Stimulated activated CD8-positive, alpha-beta memory T cell treated with anti-CD3 and anti-CD28 coated beads, Interleukin-4, amount 100 ng/mL, for 48 hours (primary cell): ENCODE data around the gene PLCH1.

Source experiments
- DNase-seq: peaks from one replicate; pipeline ENCODE4 v3.0.0-alpha.2; 2020

PLCH1 gene

GRCh38 chr3:155603302-155603701 lies 141.6 kb downstream of the PLCH1 start:
- no peak for DNase-seq

GRCh38 chr3:155602307-155602706 lies 142.6 kb downstream of the PLCH1 start:
- DNase-seq, result no peak

GRCh38 chr3:155598671-155599070 lies 146.2 kb downstream of the PLCH1 start:
- DNase-seq, result no peak

GRCh38 chr3:155596615-155597014 lies 148.3 kb downstream of the PLCH1 start:
- DNase-seq, result no peak

- no peak for DNase-seq
These were observed 149.5 kb downstream of the PLCH1 start for GRCh38 chr3:155595371-155595770.

GRCh38 chr3:155594526-155595187 lies 150.2 kb downstream of the PLCH1 start:
- DNase-seq, result no peak

GRCh38 chr3:155587581-155587980 lies 157.3 kb downstream of the PLCH1 start:
- no peak for DNase-seq

GRCh38 chr3:155585384-155585783 lies 159.5 kb downstream of the PLCH1 start:
- DNase-seq, result no peak

GRCh38 chr3:155581579-155581978 lies 163.3 kb downstream of the PLCH1 start:
- DNase-seq, result no peak

- DNase-seq, result no peak
These were observed 172.8 kb downstream of the PLCH1 start for GRCh38 chr3:155572085-155572484.

- DNase-seq, result no peak
These were observed 176.6 kb downstream of the PLCH1 start for GRCh38 chr3:155568295-155568694.

GRCh38 chr3:155560594-155560993 lies 184.3 kb downstream of the PLCH1 start:
- DNase-seq, result no peak

- no peak for DNase-seq
These were observed 184.7 kb downstream of the PLCH1 start for GRCh38 chr3:155560135-155560534.

- no peak for DNase-seq
These were observed 188.3 kb downstream of the PLCH1 start for GRCh38 chr3:155556531-155556930.

- DNase-seq, result no peak
These were observed 189.3 kb downstream of the PLCH1 start for GRCh38 chr3:155555479-155556060.

GRCh38 chr3:155554777-155555451 lies 190.0 kb downstream of the PLCH1 start:
- no peak for DNase-seq

- DNase-seq, result no peak
These were observed 191.1 kb downstream of the PLCH1 start for GRCh38 chr3:155553780-155554179.

GRCh38 chr3:155553326-155553725 lies 191.5 kb downstream of the PLCH1 start:
- DNase-seq, result no peak

GRCh38 chr3:155550391-155550790 lies 194.5 kb downstream of the PLCH1 start:
- no peak for DNase-seq

- DNase-seq, result no peak
These were observed 195.8 kb downstream of the PLCH1 start for GRCh38 chr3:155549087-155549486.

- DNase-seq, result no peak
These were observed 196.7 kb downstream of the PLCH1 start for GRCh38 chr3:155548195-155548594.

GRCh38 chr3:155535098-155535497 lies 209.8 kb downstream of the PLCH1 start:
- no peak for DNase-seq

- DNase-seq, result no peak
These were observed 216.3 kb downstream of the PLCH1 start for GRCh38 chr3:155528579-155528978.

GRCh38 chr3:155525324-155525833 lies 219.5 kb downstream of the PLCH1 start:
- no peak for DNase-seq
